Measurements from ENCODE around the gene SLC7A5. TPM values are rescaled to one million over a fixed set of nuclear protein-coding genes. Genes with fewer than 3 reads are reported as not detected.
"Not testable (repeated sequence)": the region's sequence is repeated elsewhere in the genome, so short reads cannot be mapped to it uniquely, and the experiment has no call there.

The SLC7A5 gene
- total RNA-seq, 1 donor = 42.8 TPM

DNA sequence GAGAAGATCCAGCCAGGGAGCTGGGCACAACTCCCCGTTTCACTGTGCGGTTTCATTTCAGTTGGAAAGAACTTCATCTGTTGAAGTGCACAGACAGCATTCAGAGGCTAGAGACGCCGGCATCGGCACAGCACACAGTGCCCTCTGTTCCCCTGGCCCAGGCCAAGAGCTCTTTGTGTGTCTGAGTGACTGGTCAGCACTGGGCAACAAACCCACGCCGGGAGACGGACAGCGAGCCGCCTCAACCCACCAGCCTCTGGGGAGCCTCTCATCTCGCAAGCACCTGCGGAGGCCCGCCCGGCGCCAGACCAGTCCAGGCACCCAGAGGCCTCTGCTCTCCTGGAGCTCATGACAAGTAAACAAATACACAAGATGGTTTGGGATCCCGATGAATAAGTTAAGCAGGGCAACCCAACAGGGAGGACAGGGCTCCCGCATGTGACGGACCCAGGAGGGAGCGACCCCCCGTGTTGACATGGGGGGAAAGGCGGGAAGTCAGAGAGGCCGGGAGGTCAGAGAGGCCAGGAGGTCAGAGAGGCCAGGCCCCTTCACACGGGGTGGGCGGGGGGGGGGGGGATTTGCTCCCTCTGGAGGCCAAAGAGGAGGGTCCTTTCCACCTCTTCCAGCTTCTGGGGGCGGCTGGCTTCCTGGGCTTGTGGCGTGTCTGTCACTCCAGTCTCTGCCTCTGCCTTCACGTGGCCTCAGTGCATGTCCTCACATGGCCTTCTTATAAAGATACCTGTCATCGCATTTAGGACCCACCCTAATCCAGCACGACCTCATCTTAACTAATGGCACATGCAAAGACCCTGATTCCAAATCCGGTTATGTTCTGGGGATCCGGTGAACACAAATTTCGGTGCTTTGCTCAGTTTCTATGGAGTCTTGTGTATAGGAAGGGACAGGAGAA is 77.8 kb downstream of the SLC7A5 start:
- TF ChIP-seq, protein P1, sequence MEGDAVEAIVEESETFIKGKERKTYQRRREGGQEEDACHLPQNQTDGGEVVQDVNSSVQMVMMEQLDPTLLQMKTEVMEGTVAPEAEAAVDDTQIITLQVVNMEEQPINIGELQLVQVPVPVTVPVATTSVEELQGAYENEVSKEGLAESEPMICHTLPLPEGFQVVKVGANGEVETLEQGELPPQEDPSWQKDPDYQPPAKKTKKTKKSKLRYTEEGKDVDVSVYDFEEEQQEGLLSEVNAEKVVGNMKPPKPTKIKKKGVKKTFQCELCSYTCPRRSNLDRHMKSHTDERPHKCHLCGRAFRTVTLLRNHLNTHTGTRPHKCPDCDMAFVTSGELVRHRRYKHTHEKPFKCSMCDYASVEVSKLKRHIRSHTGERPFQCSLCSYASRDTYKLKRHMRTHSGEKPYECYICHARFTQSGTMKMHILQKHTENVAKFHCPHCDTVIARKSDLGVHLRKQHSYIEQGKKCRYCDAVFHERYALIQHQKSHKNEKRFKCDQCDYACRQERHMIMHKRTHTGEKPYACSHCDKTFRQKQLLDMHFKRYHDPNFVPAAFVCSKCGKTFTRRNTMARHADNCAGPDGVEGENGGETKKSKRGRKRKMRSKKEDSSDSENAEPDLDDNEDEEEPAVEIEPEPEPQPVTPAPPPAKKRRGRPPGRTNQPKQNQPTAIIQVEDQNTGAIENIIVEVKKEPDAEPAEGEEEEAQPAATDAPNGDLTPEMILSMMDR (IDR thresholded peaks at IDR 0.05; ENCODE audit: insufficient read depth, low read length) = no peak
- H3K4me3 ChIP-seq (ENCODE audit: low read depth, low read length) = no peak overlapping the region
- DNase-seq (ENCODE audit: low read depth) = no peak

DNA sequence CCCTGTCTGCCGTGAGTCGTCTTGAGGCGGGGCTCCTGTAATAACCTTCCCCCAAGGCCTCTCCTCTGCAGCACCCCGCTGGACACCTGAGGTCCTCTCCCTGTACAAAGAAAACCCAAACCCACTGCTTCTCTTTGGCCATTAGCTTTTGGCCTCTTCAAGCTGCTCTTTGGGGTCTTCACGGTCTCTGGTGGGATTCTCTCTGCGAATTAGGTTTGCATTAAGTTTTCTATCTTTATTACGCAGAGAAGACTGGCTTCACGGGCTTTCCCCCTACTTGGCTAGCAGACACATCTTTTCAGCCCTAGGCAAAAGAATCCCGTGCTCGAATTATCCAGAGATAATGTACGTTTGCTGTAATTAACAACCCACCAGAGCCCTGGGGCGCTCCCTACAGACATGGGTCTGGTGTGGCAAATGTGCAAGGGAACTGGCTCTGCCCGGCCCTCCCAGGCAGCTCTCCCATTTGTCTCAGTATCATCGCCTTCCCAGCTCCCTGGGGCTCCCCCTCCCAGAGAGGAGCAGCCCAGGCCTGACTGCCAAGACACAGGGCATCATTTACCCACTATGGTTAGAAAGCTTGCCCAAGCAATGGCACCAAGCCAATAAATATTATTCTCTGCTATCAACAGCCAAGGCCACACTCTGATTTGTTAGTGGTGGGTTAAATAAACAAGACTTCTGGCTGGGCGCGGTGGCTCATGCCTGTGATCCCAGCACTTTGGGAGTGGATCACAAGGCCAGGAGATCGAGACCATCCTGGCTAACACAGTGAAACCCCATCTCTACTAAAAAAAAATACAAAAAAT is 78.8 kb downstream of the SLC7A5 start:
- TF ChIP-seq, protein P1 (IDR thresholded peaks at IDR 0.05; ENCODE audit: insufficient read depth, low read length) = no peak
- H3K4me3 ChIP-seq (ENCODE audit: low read depth, low read length) = no peak overlapping the region
- DNase-seq (ENCODE audit: low read depth) = peak; percentile 49

DNA sequence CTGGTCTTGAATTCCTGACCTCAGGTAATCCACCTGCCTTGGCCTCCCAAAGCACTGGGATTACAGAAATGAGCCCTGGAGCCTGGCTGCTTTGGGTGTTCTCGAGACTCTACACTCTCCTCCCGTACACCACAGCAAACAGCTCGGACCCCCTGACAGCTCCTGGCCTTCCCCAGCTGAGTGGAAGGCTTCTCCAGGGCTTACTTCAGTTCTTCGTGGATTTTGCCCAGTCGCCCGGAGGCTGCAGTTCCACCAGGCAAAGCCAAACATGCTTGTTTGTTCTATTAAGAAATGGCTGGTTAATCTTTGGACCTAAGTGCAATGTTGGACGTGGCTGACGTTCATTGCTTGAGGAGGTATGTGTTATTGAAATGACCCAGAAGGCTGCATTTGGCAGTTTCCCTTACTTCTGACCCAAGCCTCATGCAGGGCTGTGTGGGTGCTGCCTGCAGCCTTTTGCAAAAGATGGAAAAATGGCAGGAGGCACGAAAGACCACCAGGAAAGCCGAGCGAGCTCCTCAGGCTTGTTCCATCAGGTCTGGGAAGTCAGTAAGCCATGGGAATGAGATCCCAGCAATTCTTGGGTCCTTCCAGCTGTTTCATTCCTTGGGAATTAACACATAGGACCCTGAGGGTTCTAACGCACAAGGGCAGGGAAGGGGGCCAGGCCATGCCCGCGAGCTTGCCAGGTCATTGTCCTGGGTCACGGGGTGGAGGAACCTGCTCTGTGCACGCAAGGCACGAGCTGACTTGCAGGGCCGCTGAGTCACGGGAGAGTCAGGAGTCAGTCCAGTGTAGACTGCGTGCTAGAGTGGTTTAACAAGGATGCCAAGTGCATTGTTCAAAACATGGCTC is 79.6 kb downstream of the SLC7A5 start:
- TF ChIP-seq, protein P1 (IDR thresholded peaks at IDR 0.05; ENCODE audit: insufficient read depth, low read length) = no peak
- H3K4me3 ChIP-seq (ENCODE audit: low read depth, low read length) = no peak overlapping the region
- peak; percentile 94 for DNase-seq (ENCODE audit: low read depth)

DNA sequence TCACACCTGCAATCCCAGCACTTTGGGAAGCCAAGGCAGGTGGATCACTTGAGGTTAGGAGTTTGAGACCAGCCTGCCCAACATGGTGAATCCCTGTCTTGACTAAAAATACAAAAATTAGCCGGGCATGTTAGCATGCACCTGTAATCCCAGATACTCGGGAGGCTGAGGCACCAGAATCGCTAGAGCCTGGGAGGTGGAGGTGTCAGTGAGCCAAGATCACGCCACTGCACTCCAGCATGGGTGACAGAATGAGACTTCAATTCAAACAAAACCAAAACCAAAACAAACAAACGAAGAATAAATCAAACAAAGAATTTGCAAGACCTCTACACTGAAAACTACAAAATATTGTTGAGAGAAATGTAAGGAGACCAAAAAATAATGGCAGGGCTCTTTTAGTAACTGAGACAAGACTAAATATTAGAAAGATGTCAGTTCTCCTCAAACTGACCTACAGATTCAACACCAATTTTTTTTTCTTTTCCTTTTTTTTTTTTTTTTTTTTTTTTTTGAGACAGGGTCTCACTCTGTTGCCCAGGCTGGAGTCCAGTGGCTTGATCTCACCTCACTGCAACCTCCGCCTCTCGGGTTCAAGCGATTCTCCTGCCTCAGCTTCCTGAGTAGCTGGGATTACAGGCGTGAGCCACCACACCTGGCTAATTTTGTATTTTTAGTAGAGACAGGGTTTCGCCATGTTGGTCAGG is 80.4 kb downstream of the SLC7A5 start:
- not testable (repeated sequence) for H3K4me3 ChIP-seq (ENCODE audit: low read depth, low read length)

DNA sequence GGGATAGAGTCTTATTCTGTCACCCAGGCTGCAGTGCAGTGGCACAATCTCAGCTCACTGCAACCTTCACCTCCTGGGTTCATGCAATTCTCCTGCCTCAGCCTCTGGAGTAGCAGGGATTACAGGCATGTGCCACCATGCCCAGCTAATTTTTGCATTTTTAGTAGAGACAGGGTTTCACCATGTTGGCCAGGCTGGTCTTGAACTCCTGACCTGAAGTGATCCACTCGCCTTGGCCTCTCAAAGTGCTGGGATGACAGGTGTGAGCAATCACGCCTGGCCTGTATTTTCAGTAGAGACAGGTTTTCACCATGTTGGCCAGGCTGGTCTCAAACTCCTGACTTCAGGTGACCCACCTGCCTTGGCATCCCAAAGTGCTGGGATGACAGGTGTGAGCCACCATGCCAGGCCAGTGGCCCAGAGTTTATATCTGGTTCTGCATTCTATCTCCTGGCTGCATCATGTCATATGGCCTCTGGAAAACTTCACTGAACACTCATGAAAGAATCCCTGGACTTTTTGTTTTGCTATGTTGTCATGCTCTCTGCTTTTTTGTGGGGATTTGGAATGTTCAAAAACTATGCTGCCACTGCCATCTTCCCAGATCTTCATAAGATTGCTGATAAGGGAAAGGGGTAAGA is 81.7 kb downstream of the SLC7A5 start:
- H3K4me3 ChIP-seq (ENCODE audit: low read depth, low read length) = not testable (repeated sequence)
- peak; percentile 28 for DNase-seq (ENCODE audit: low read depth)

More for the DNA sequence above, 80.4 kb downstream of the SLC7A5 start:
- not testable (repeated sequence) for DNase-seq (ENCODE audit: low read depth)

DNA sequence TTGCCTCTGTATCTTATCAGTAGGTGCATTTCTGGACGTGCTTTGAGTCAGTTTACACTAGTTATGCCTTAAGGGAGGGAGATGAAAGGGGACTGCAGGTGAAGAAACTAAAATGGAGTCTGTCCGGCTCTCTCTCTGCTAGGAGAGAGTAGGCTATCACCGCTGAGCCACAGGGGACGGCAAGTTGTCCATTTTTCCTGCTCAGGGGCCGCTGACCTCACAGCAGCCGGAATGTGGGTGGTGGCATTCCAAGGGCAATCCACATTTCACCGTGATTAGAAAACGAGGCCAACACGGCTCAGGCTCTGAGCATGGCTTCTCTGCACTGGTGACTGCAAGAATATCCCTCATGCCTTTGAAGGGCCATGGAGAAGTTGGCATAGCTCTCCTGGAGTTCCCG is 84.5 kb downstream of the SLC7A5 start:
- TF ChIP-seq, protein P1 (IDR thresholded peaks at IDR 0.05; ENCODE audit: insufficient read depth, low read length) = no peak
- peak; percentile 54 for DNase-seq (ENCODE audit: low read depth)

DNA sequence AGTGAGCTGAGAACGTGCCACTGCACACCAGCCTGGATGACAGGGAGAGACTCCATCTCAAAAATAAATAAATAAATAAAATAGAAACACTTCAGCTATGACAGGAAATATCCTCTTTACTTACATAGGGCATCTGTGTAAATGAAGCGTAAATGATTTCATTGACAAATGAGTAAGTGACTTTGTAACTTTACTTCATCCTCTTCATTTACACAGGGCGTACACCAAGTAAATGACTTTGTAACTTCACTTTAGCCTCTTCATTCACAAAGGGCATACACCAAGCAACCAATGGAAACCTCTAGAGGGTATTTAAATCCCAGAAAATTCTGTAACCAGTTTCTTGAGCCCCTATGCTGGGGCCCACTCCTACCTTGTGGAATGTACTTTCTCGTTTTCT is 87.3 kb downstream of the SLC7A5 start:
- H3K4me3 ChIP-seq (ENCODE audit: low read depth, low read length) = no peak overlapping the region
- DNase-seq (ENCODE audit: low read depth) = no peak
- TF ChIP-seq, protein P1 (IDR thresholded peaks at IDR 0.05; ENCODE audit: insufficient read depth, low read length) = no peak

More for the DNA sequence above, 84.5 kb downstream of the SLC7A5 start:
- no peak overlapping the region for H3K4me3 ChIP-seq (ENCODE audit: low read depth, low read length)

Data from fibroblast of the aortic adventitia (primary cell).